T-helper 17 cell (primary cell): Measurements from ENCODE around the gene TTC39A. TPM values are rescaled to one million over a fixed set of nuclear protein-coding genes. Genes with fewer than 3 reads are reported as not detected.
"Not testable (repeated sequence)": the region's sequence is repeated elsewhere in the genome, so short reads cannot be mapped to it uniquely, and the experiment has no call there.

Experiments
- ATAC-seq: fragments of 150-1000 bp; cut with Tn5 transposase; 2 replicates; pipeline ENCODE4 v1.10.0; 2021; ENCODE audit warnings: mild to moderate bottlenecking, moderate library complexity
- DNase-seq, 3 donors: peaks; one replicate each; pipeline versions ENCODE4 v3.0.0 to v3.0.0-alpha.2; 2020 to 2021
- H3K9me3 ChIP-seq: one replicate; pipeline ENCODE4 v1.7.0; 2013; ENCODE audit warnings: low read length, mild to moderate bottlenecking; ENCODE audit not compliant: control insufficient read depth, poor library complexity, severe bottlenecking
- H3K27ac Mint-ChIP-seq: one replicate; pipeline ENCODE4 v1.8.0; 2022; ENCODE audit warnings: mild to moderate bottlenecking, moderate library complexity, mixed read lengths
- H3K27me3 Mint-ChIP-seq: one replicate; pipeline ENCODE4 v1.8.0; 2022; ENCODE audit warnings: mixed read lengths
- H3K36me3 Mint-ChIP-seq: one replicate; pipeline ENCODE4 v1.8.0; 2022; ENCODE audit warnings: low read depth, mixed read lengths
- H3K4me1 Mint-ChIP-seq: one replicate; pipeline ENCODE4 v1.8.0; 2022; ENCODE audit warnings: mild to moderate bottlenecking, mixed read lengths
- H3K4me3 Mint-ChIP-seq: one replicate; pipeline ENCODE4 v1.8.0; 2022; ENCODE audit warnings: mild to moderate bottlenecking, moderate library complexity, mixed read lengths
- total RNA-seq, 4 donors: library from RNA in 2 of 4; stranded (reverse) in 2 of 4; gene quantifications; one replicate each; pipeline ENCODE4 v1.2.3 and lab custom pipeline; 2022 to 2026

The TTC39A gene
- total RNA-seq, 2 donors from 2014 or later: not detected

DNA sequence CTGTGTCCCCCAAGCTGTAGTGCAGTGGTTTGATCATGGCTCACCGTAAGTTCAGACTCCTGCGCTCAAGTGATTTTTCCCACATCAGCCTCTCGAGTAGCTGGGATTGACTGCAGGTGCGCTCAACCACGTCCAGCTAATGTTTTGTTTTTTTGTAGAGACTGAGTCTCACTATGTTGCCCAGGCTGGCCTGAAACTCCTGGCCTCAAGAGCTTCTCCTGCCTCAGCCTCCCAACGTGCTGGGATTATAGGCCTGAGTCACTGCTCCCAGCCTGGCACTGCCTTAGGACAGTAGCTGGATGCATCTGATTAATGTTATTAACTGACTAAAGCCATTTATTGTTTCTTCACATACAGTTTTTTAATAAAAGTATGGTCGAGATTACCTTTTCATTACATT lies 54.1 kb downstream of the TTC39A start:
- H3K27me3 Mint-ChIP-seq: no peaks in the 10 kb centered on the region
- H3K36me3 Mint-ChIP-seq: no peaks in the 10 kb centered on the region
- DNase-seq: no peak
- H3K9me3 ChIP-seq: no peaks in the 10 kb centered on the region
- ATAC-seq: no peak
- H3K27ac Mint-ChIP-seq: no peak overlapping the region
- H3K4me3 Mint-ChIP-seq: no peak overlapping the region
- H3K4me1 Mint-ChIP-seq: peaks cover 6% of the 10 kb centered on the region

DNA sequence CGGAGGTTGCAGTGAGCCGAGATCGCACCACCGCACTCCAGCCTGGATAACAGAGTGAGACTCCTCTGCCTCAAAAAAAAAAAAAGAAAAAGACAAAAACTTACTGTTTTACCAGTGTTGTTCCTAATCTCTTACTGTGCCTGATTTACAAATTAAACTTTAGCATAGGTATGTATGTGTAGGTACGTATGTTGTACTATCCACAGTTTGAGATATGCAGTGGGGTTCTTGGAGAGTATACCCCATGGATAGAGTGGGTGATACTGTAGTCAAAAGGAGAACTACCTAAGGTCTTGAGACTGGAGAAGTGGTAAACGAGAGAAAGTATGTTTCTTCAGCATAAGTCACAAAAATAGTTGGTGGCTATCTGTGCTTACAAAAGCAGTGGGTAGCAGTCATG lies 55.7 kb downstream of the TTC39A start:
- no peaks in the 10 kb centered on the region for H3K27me3 Mint-ChIP-seq
- no peaks in the 10 kb centered on the region for H3K9me3 ChIP-seq
- DNase-seq (no peak), ATAC-seq (no peak)
- H3K27ac Mint-ChIP-seq: no peak overlapping the region
- H3K4me1 Mint-ChIP-seq: peaks cover 4% of the 10 kb centered on the region
- no peak overlapping the region for H3K4me3 Mint-ChIP-seq
- peaks cover 3% of the 10 kb centered on the region for H3K36me3 Mint-ChIP-seq

DNA sequence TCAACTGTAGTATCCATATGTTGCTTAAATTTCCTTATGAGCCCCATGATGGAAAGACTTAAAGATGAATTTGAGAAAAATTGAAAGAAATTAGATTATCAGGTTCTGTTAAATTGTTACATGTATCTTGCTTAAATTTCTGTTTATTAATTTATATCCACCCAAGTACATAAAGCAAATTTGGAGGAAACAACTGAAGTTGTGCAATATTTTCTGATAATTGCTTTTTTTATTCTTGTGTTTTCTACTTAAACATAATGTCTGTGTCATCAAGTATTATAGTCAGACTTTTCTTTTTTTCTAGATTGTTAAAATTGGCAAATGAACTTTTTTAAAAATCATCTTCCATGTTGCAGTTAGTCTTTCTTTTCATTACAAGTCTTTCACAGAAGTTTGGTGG lies 57.4 kb downstream of the TTC39A start:
- DNase-seq (no peak), ATAC-seq (no peak)
- Mint-ChIP-seq H3K4me1 (peaks cover 8% of the 10 kb centered on the region), H3K27ac (no peak overlapping the region), H3K4me3 (no peak overlapping the region), H3K27me3 (no peaks in the 10 kb centered on the region), H3K36me3 (peaks cover 5% of the 10 kb centered on the region)
- H3K9me3 ChIP-seq: no peaks in the 10 kb centered on the region

DNA sequence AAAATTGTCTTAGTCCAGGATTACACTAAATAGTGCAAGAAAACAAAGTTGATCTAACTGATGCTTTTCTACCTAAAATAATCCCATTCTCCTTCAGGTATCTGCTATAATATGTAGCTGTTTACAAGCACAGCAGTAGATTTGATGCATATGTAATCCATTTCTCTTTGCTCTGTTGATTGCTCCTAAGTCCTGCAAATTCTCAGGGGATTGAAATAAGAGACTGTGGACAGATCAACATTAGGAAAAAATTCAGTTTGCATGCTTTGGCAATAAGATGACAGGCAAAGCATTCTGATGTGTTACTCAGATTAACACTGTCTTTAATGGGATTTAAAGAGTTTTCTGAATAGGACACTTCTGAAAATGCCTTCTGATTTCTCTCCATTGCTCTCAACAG lies 59.6 kb downstream of the TTC39A start:
- no peaks in the 10 kb centered on the region for H3K9me3 ChIP-seq
- Mint-ChIP-seq H3K27me3 (no peaks in the 10 kb centered on the region), H3K4me1 (peaks cover 18% of the 10 kb centered on the region), H3K4me3 (no peak overlapping the region), H3K36me3 (peaks cover 5% of the 10 kb centered on the region), H3K27ac (no peak overlapping the region)
- ATAC-seq (no peak), DNase-seq (no peak)

DNA sequence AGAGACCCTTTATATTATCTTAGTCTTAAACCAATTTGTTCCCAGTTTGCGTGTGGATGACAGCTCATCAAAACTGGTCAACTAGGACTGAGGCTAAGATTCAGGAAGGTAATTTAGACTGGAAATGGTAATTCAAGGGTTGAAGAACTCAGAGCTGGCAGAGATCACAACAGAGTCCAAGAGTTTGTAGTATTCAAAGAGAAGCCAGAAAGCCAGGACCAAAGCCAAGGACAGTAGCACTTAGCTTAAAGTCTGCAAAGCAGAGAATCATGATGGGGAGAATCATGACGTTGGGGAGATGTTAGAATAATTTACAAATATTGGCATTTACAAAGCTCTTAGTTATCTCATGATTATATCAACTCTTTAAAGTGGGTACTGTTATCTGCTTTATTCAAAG lies 61.7 kb downstream of the TTC39A start:
- Mint-ChIP-seq H3K36me3 (peaks cover 5% of the 10 kb centered on the region), H3K27ac (peak overlapping the region; percentile 9), H3K27me3 (no peaks in the 10 kb centered on the region), H3K4me3 (no peak overlapping the region), H3K4me1 (peaks cover 28% of the 10 kb centered on the region)
- no peaks in the 10 kb centered on the region for H3K9me3 ChIP-seq
- ATAC-seq (no peak), DNase-seq (no peak)

DNA sequence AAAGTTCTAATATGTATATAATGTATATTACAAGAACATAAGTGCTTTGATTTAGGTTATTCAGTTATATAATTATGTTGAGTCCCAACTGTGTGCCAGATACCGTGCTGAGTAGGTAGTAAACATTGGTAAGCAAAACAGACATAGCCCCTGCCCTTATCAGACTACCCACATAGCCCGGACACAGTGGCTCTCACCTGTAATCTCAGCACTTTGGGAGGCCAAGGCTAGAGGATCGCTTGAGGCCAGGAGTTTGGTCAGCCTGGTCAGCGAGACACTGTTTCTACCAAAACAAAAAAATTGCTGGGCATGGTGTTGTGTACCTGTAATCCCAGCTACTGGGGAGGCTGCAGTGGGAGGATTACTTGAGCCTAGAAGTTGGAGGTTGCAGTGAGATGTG lies 63.6 kb downstream of the TTC39A start:
- DNase-seq: no peak
- H3K4me1 Mint-ChIP-seq: peaks cover 29% of the 10 kb centered on the region
- H3K27ac Mint-ChIP-seq: peak overlapping the region; percentile 27
- H3K27me3 Mint-ChIP-seq: no peaks in the 10 kb centered on the region
- H3K9me3 ChIP-seq: no peaks in the 10 kb centered on the region
- H3K36me3 Mint-ChIP-seq: peaks cover 5% of the 10 kb centered on the region
- no peak for ATAC-seq
- H3K4me3 Mint-ChIP-seq: no peak overlapping the region

DNA sequence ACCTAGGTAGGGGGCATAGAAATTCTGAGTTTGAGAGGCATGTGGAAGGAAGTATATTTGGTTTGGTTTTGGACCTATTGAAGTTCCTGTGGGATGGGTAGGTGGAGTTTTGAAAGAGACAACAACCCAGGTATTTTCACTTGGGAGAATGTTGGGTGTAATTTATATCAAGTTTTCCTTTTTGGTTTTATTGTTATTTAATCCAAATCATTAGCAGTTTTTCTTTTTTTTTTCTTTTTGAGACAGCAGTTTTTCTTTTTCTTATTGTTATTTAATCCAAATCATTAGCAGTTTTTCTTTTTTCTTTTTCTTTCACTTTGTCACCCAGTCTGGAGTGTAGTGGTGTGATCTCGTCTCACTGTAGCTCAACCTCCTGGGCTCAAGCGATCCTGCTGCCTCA lies 64.2 kb downstream of the TTC39A start:
- peak overlapping the region; percentile 27 for H3K27ac Mint-ChIP-seq
- no peaks in the 10 kb centered on the region for H3K27me3 Mint-ChIP-seq
- peaks cover 29% of the 10 kb centered on the region for H3K4me1 Mint-ChIP-seq
- no peaks in the 10 kb centered on the region for H3K9me3 ChIP-seq
- ATAC-seq (no peak), DNase-seq (no peak)
- no peak overlapping the region for H3K4me3 Mint-ChIP-seq
- peaks cover 4% of the 10 kb centered on the region for H3K36me3 Mint-ChIP-seq

DNA sequence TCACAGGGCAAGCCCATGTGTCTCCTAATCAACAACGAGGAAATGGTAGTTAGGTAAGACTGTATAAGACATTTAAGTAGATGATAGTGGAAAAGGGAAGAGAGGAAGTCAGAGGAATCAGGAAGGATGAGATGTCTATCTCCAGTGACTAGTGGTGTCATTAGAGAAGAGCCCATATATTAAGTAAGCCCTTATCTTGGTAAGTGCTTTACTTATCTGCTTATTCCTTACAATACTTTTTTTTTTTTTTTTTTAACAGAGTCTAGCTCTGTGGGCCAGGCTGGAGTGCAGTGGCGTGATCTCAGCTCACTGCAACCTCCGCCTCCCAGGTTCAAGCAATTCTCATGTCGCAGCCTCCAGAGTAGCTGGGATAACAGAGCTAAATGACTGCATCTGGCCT lies 64.7 kb downstream of the TTC39A start:
- Mint-ChIP-seq H3K36me3 (peaks cover 2% of the 10 kb centered on the region), H3K4me1 (peaks cover 27% of the 10 kb centered on the region), H3K4me3 (no peak overlapping the region), H3K27ac (peak overlapping the region; percentile 63), H3K27me3 (no peaks in the 10 kb centered on the region)
- H3K9me3 ChIP-seq: no peaks in the 10 kb centered on the region
- no peak for ATAC-seq
- no peak for DNase-seq

DNA sequence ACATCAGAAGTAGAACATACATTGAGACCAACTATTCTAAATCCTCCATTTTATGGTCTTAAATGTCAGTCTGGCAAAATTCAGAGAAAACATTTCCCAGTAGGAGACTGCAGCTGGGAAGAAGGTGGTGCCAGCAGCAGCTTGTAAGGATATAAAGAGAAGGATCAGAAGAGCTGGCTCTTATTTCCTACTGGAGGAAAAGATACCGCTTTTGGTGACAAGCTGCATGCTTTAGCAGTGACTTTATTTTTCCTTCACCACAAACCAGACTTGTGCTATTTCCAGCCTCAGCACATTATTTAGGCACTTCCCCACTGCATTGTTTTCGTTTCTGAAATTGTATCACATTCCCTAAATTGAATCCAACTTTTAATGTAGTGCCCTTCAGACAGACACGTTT lies 65.9 kb downstream of the TTC39A start:
- ATAC-seq (no peak), DNase-seq (no peak)
- Mint-ChIP-seq H3K4me3 (no peak overlapping the region), H3K4me1 (peaks cover 33% of the 10 kb centered on the region), H3K36me3 (peaks cover 2% of the 10 kb centered on the region), H3K27ac (peak overlapping the region; percentile 63), H3K27me3 (no peaks in the 10 kb centered on the region)
- H3K9me3 ChIP-seq: no peaks in the 10 kb centered on the region

DNA sequence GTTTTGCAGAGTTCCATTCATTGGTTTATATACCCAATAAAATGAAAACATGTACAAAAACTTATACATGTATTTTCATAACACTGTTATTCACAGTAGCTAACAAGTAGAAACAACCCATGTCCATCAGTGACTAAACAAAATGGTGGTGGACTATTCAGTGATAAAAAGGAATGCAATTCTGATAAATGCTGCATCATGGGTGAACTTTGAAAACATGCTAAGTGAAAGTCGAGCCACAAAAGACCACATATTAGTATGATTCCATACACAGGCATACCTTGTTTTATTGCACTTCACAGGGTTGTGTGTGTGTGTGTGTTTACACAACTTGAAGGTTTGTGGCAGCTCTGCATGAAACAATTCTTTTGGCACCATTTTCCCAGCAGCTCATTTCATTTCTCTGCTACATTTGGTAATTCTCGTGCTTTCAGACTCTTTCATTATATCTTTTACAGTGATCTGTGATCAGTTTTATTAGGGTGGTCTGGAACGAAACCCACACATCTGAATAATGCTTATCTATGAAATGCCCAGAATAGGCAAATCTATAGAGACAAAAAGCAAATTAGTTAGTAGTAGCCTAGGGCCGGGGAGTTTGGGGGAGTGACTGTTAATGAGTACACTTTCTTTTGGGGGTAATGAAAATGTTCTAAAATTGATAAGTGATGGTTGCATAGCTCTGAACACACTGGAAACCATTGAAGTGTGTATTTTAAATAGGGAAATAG lies 67.0 kb downstream of the TTC39A start:
- H3K36me3 Mint-ChIP-seq: no peaks in the 10 kb centered on the region
- ATAC-seq (no peak), DNase-seq (no peak)
- peaks cover 37% of the 10 kb centered on the region for H3K4me1 Mint-ChIP-seq
- H3K27ac Mint-ChIP-seq: peak overlapping the region; percentile 47
- no peak overlapping the region for H3K4me3 Mint-ChIP-seq
- no peaks in the 10 kb centered on the region for H3K9me3 ChIP-seq
- no peaks in the 10 kb centered on the region for H3K27me3 Mint-ChIP-seq

DNA sequence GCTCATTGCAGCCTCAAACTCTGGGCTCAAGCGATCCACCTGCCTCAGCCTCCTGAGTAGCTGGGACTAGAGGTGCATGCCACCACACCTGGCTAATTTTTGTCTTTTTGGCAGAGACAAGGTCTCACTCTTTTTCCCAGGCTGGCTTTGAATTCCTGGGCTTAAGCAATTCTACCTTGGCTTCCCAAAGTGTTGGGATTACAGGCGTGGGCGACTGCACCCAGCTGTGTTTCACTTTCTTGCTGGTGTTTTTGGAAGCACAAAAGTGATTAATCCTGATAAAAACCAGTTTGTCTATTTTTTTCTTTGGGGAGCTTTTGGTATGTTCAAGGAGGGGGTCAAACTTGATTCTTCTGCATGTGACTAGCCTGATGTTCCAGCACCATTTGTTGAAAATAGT lies 75.0 kb downstream of the TTC39A start:
- peaks cover 31% of the 10 kb centered on the region for H3K4me1 Mint-ChIP-seq
- no peak for ATAC-seq

DNA sequence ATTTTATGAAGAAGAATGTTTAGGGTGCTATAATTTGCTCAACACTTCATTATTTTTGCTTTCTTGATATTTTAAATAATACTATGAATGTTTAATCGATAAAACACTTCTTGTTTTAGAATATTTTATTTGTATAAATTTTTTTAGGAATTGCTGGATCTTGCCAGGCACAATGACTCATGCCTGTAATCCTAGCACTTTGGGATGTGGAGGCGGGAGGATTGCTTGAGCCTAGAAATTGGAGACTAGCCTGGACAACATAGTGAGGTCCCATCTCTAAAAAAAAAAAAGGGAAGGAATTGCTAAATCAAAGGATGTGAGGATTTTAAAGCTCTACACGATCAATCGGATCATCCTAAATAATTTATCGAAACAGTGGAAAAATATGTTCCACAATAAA lies 76.7 kb downstream of the TTC39A start:
- no peak for DNase-seq
- no peak overlapping the region for H3K27ac Mint-ChIP-seq
- no peaks in the 10 kb centered on the region for H3K36me3 Mint-ChIP-seq
- H3K4me1 Mint-ChIP-seq: peaks cover 29% of the 10 kb centered on the region
- H3K9me3 ChIP-seq: no peaks in the 10 kb centered on the region
- ATAC-seq: no peak
- H3K4me3 Mint-ChIP-seq: no peak overlapping the region
- H3K27me3 Mint-ChIP-seq: no peaks in the 10 kb centered on the region

More for the DNA sequence above, 75.0 kb downstream of the TTC39A start:
- H3K4me3 Mint-ChIP-seq: no peak overlapping the region
- DNase-seq: no peak
- no peak overlapping the region for H3K27ac Mint-ChIP-seq
- no peaks in the 10 kb centered on the region for H3K36me3 Mint-ChIP-seq
- H3K9me3 ChIP-seq: no peaks in the 10 kb centered on the region
- no peaks in the 10 kb centered on the region for H3K27me3 Mint-ChIP-seq

DNA sequence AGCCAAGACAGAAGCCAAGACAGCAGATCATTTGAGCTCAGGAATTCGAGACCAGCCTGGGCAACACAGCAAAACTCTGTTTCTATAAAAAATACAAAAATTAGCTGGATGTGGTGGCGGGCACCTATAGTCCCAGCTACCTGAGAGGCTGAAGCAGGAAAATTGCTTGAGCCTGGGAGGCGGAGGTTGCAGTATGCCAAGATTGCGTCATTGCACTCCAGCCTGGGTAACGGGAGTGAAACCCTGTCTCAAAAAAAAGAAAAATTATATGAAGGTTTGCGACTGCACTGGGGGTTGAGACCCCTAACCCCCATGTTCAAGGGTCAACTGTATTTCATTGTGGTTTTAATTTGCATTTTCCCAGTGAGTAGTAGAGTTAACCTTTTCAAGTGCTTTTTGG lies 78.0 kb downstream of the TTC39A start:
- no peaks in the 10 kb centered on the region for H3K27me3 Mint-ChIP-seq
- ATAC-seq (no peak), DNase-seq (no peak)
- H3K36me3 Mint-ChIP-seq: no peaks in the 10 kb centered on the region
- no peak overlapping the region for H3K27ac Mint-ChIP-seq
- H3K4me3 Mint-ChIP-seq: peak overlapping the region; percentile 39
- H3K4me1 Mint-ChIP-seq: peaks cover 19% of the 10 kb centered on the region
- no peaks in the 10 kb centered on the region for H3K9me3 ChIP-seq

DNA sequence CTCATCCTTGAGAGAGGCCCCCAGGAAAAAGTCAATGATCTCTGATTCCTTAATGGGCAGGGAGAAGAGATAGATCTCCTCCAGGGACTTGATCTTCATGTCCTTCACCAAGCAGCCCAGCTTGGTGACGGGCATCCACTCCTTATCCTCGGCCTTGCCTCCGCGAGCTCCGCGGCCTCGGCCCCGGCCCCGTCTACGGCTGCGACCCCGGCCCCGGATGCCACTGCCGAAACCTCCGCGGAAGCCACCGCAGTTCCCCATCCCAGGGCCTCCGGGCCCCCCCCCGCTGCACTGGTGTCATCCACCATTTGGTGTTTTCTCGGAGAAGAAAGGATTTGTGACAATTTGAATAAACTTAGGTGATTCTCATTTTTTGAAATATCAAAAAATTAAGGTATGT lies 79.2 kb downstream of the TTC39A start:
- ATAC-seq, H3K4me3 Mint-ChIP-seq, H3K27me3 Mint-ChIP-seq, DNase-seq, H3K27ac Mint-ChIP-seq, H3K36me3 Mint-ChIP-seq, H3K9me3 ChIP-seq: not testable (repeated sequence)
- H3K4me1 Mint-ChIP-seq: peaks cover 27% of the 10 kb centered on the region
